Skeletal muscle cell (primary cell): ENCODE results near the gene THSD4.

ENCODE experiments used
- DNase-seq: peaks from one replicate; pipeline ENCODE4 v3.0.0-alpha.2; 2010; ENCODE audit warnings: low read depth
- H3K4me3 ChIP-seq: 2 replicates; pipeline ENCODE4 v1.5.1; 2011; ENCODE audit warnings: low read depth, mild to moderate bottlenecking, control low read depth, low read length, moderate library complexity

The THSD4 gene

GRCh38 chr15:71804695-71805470 lies 689.6 kb downstream of the THSD4 start:
- H3K4me3 ChIP-seq: no peak overlapping the region
- no peak for DNase-seq

- H3K4me3 ChIP-seq: no peak overlapping the region
Measured at GRCh38 chr15:71806452-71806931, 691.2 kb downstream of the THSD4 start.

GRCh38 chr15:71807125-71807629 lies 691.9 kb downstream of the THSD4 start:
- no peak overlapping the region for H3K4me3 ChIP-seq

More at GRCh38 chr15:71806452-71806931, 691.2 kb downstream of the THSD4 start:
- DNase-seq: no peak

GRCh38 chr15:71807691-71808091 lies 692.4 kb downstream of the THSD4 start:
- H3K4me3 ChIP-seq: no peak overlapping the region
- DNase-seq: no peak

More at GRCh38 chr15:71807125-71807629, 691.9 kb downstream of the THSD4 start:
- no peak for DNase-seq

- DNase-seq: no peak
- no peak overlapping the region for H3K4me3 ChIP-seq
Measured at GRCh38 chr15:71808311-71809020, 693.2 kb downstream of the THSD4 start.

- no peak for DNase-seq
- H3K4me3 ChIP-seq: no peak overlapping the region
Measured at GRCh38 chr15:71809346-71809745, 694.1 kb downstream of the THSD4 start.

- H3K4me3 ChIP-seq: no peak within 1 kb of the TSS
Measured at GRCh38 chr15:71810256-71811035, 695.2 kb downstream of the THSD4 start, which contains the start of gene NR2E3. NR2E3 (plus strand) TSS chr15:71810554; CDS start chr15:71810744, 190 bp downstream.

GRCh38 chr15:71811036-71811736 lies 695.9 kb downstream of the THSD4 start:
- H3K4me3 ChIP-seq: no peak overlapping the region
- no peak for DNase-seq

More at GRCh38 chr15:71810256-71811035, 695.2 kb downstream of the THSD4 start, which contains the start of gene NR2E3:
- DNase-seq: no peak

- DNase-seq: no peak
- H3K4me3 ChIP-seq: no peak overlapping the region
Measured at GRCh38 chr15:71811752-71812735, 696.8 kb downstream of the THSD4 start.

- no peak for DNase-seq
- no peak overlapping the region for H3K4me3 ChIP-seq
Measured at GRCh38 chr15:71812966-71813722, 697.9 kb downstream of the THSD4 start.

GRCh38 chr15:71813723-71814470 lies 698.6 kb downstream of the THSD4 start:
- H3K4me3 ChIP-seq: no peak overlapping the region

GRCh38 chr15:71815301-71815700 lies 700.0 kb downstream of the THSD4 start:
- H3K4me3 ChIP-seq: no peak overlapping the region
- DNase-seq: no peak

More at GRCh38 chr15:71813723-71814470, 698.6 kb downstream of the THSD4 start:
- DNase-seq: no peak

GRCh38 chr15:71817351-71817750 lies 702.1 kb downstream of the THSD4 start:
- DNase-seq: no peak

GRCh38 chr15:71820127-71820526 lies 704.9 kb downstream of the THSD4 start:
- no peak for DNase-seq
- no peak overlapping the region for H3K4me3 ChIP-seq

More at GRCh38 chr15:71817351-71817750, 702.1 kb downstream of the THSD4 start:
- H3K4me3 ChIP-seq: no peak overlapping the region

- no peak for DNase-seq
- H3K4me3 ChIP-seq: no peak overlapping the region
Measured at GRCh38 chr15:71821547-71822129, 706.4 kb downstream of the THSD4 start.
